Measurements from ENCODE around the gene CENPB. TPM values are rescaled to one million over a fixed set of nuclear protein-coding genes. Genes with fewer than 3 reads are reported as not detected.
A peak's percentile ranks its signal among the peaks of the same experiment; 100 is the strongest.

Gene CENPB
- total RNA-seq, 1 experiment from 2014 or later: 84.3 TPM

DNA sequence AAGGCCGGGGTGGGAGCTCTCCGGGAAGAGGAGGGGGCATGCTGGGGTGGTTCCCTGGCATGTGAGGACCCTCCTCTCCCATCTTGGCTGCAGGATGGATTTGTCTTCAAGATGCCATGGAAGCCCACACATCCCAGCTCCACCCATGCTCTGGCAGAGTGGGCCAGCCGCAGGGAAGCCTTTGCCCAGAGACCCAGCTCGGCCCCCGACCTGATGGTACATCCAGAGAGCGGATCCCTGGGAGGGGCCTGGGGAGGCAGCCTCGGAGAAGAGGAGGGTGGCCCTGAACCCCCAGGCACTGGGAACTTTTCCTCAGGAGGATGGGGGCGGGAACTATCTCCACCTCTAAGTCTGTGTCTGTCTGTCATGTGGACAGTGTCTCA, 14.3 kb upstream of the CENPB start:
- no peak for DNase-seq
- no peak overlapping the region for H3K4me3 Mint-ChIP-seq (ENCODE audit: unreplicated experiment)
- no TSS peak for BruUV-seq (replicated peaks)

DNA sequence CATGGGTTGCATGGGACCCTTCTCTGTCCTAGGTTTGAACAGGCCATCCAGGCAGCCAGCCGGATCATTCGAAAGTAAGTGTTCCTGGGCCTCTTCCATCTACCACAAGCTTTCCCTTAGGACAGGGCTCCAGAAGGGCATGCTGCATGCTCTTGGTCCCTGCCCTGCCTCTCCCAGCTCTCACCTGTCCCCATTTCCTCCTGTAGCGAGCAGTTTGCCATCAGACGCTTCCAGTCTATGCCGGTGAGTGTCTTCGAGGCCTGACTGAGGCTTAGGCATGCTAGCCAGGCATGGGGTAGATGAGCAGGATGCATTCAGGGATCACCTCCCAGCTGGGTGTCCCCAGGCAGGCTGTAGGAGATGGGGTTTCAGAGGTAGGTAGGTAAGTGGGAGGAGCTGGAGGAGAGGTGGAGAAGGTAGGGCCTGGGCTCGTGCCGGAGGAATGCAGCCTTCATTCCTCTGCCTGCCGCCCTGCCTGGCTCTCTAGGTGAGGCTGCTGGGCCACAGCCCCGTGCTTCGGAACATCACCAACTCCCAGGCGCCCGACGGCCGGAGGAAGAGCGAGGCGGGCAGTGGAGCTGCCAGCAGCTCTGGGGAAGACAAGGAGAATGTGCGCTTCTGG, 13.8 kb upstream of the CENPB start:
- no peaks in the 10 kb centered on the region for H3K27me3 Mint-ChIP-seq (ENCODE audit: insufficient read depth, unreplicated experiment)
- no peaks in the 10 kb centered on the region for H3K9me3 ChIP-seq
- DNase-seq: no peak
- no peaks in the 10 kb centered on the region for H3K9me3 Mint-ChIP-seq (ENCODE audit: unreplicated experiment)
- ChIA-PET POLR2A (interaction anchor here (1.2 kb wide), 1 partner anchor 14 kb away, joined by 3 read pairs; the partner anchor contains the start of gene CENPB), CTCF (interaction anchor here (1.1 to 2.5 kb wide), 2 partner anchors 13 to 18 kb away, joined by 3 to 9 read pairs; no protein-coding TSS in a partner anchor)
- peaks cover 25% of the 10 kb centered on the region for H3K4me1 Mint-ChIP-seq (ENCODE audit: low read depth, unreplicated experiment)
- no peaks in the 10 kb centered on the region for H3K27me3 ChIP-seq (replicated peaks; ENCODE audit: control insufficient read depth, insufficient read depth, low read length)
- BruUV-seq (replicated peaks): no TSS peak
- peaks cover 44% of the 10 kb centered on the region for H3K36me3 Mint-ChIP-seq (ENCODE audit: insufficient read depth, unreplicated experiment)
- no peak overlapping the region for H3K4me3 ChIP-seq (ENCODE audit: low read depth, low read length)
- H3K4me1 ChIP-seq: peaks cover 36% of the 10 kb centered on the region
- H3K36me3 ChIP-seq (ENCODE audit: control insufficient read depth, insufficient read depth, low read length): peaks cover 10% of the 10 kb centered on the region
- intact Hi-C loops (cut with micrococcal nuclease; ENCODE audit: unreplicated experiment): loop anchor here (1.0 kb wide), 1 partner anchor 18 kb away; no protein-coding TSS in a partner anchor
- peak overlapping the region; percentile 9 for H3K4me3 Mint-ChIP-seq (ENCODE audit: unreplicated experiment)
- TF ChIP-seq CTCF (IDR thresholded peaks at IDR 0.05; ENCODE audit: insufficient read depth in 1 of 2, low read depth in 1 of 2, low read length in 1 of 2, severe bottlenecking in 1 of 2, unreplicated experiment in 1 of 2): no peak
- peak overlapping the region; percentile 70 for H3K27ac Mint-ChIP-seq (ENCODE audit: unreplicated experiment)

More for the DNA sequence above, 14.3 kb upstream of the CENPB start:
- Histone ChIP-seq H3K4me3 (ENCODE audit: low read depth, low read length) (no peak overlapping the region), H3K9me3 (no peaks in the 10 kb centered on the region), H3K27me3 (replicated peaks; ENCODE audit: control insufficient read depth, insufficient read depth, low read length) (no peaks in the 10 kb centered on the region), H3K4me1 (peaks cover 39% of the 10 kb centered on the region), H3K36me3 (ENCODE audit: control insufficient read depth, insufficient read depth, low read length) (peaks cover 10% of the 10 kb centered on the region)
- Mint-ChIP-seq H3K27me3 (ENCODE audit: insufficient read depth, unreplicated experiment) (no peaks in the 10 kb centered on the region), H3K36me3 (ENCODE audit: insufficient read depth, unreplicated experiment) (peaks cover 45% of the 10 kb centered on the region), H3K4me1 (ENCODE audit: low read depth, unreplicated experiment) (peaks cover 25% of the 10 kb centered on the region), H3K9me3 (ENCODE audit: unreplicated experiment) (no peaks in the 10 kb centered on the region), H3K27ac (ENCODE audit: unreplicated experiment) (peak overlapping the region; percentile 70)
- no peak for TF ChIP-seq CTCF (IDR thresholded peaks at IDR 0.05; ENCODE audit: insufficient read depth in 1 of 2, low read depth in 1 of 2, low read length in 1 of 2, severe bottlenecking in 1 of 2, unreplicated experiment in 1 of 2)
- intact Hi-C loops (cut with micrococcal nuclease; ENCODE audit: unreplicated experiment): loop anchor here (1.0 kb wide), 1 partner anchor 17 kb away; no protein-coding TSS in a partner anchor
- POLR2A ChIA-PET: no interaction called here
- CTCF ChIA-PET: interaction anchor here (2.5 kb wide), 1 partner anchor 18 kb away, joined by 9 read pairs; no protein-coding TSS in a partner anchor

- Histone ChIP-seq H3K4me3 (ENCODE audit: low read depth, low read length) (no peak overlapping the region), H3K4me1 (peaks cover 36% of the 10 kb centered on the region), H3K9me3 (no peaks in the 10 kb centered on the region), H3K27me3 (replicated peaks; ENCODE audit: control insufficient read depth, insufficient read depth, low read length) (no peaks in the 10 kb centered on the region), H3K36me3 (ENCODE audit: control insufficient read depth, insufficient read depth, low read length) (peaks cover 10% of the 10 kb centered on the region)
- ChIA-PET CTCF (interaction anchor here (2.5 kb wide), 1 partner anchor 20 kb away, joined by 9 read pairs; no protein-coding TSS in a partner anchor), POLR2A (interaction anchor here (1.1 kb wide), 1 partner anchor 19 kb away, joined by 4 read pairs; no protein-coding TSS in a partner anchor)
- no peaks in the 10 kb centered on the region for H3K27me3 Mint-ChIP-seq (ENCODE audit: insufficient read depth, unreplicated experiment)
- intact Hi-C loops (cut with micrococcal nuclease; ENCODE audit: unreplicated experiment): no loop called here
- no peak for DNase-seq
- H3K27ac Mint-ChIP-seq (ENCODE audit: unreplicated experiment): no peak overlapping the region
- no TSS peak for BruUV-seq (replicated peaks)
- no peaks in the 10 kb centered on the region for H3K9me3 Mint-ChIP-seq (ENCODE audit: unreplicated experiment)
- H3K4me3 Mint-ChIP-seq (ENCODE audit: unreplicated experiment): no peak overlapping the region
- peaks cover 25% of the 10 kb centered on the region for H3K4me1 Mint-ChIP-seq (ENCODE audit: low read depth, unreplicated experiment)
- no peak for TF ChIP-seq CTCF (IDR thresholded peaks at IDR 0.05; ENCODE audit: insufficient read depth in 1 of 2, low read depth in 1 of 2, low read length in 1 of 2, severe bottlenecking in 1 of 2, unreplicated experiment in 1 of 2)
- peaks cover 38% of the 10 kb centered on the region for H3K36me3 Mint-ChIP-seq (ENCODE audit: insufficient read depth, unreplicated experiment)
Observed at GRCh38 chr20:3798908-3799248, 12.3 kb upstream of the CENPB start.
